ENCODE measurements around the gene ITGAX. TPM values are rescaled to one million over a fixed set of nuclear protein-coding genes. Genes with fewer than 3 reads are reported as not detected.

Gene ITGAX
- total and polyA plus RNA-seq, 2 donors (not counting 1 experiment from before 2014, with no cell fraction given), result under 0.01 TPM; not detected in 1

GRCh38 chr16:31351246-31351941 lies 3.6 kb upstream of the ITGAX start:
- H3K9me3 ChIP-seq (ENCODE audit: control insufficient read depth, insufficient read depth, low read depth, low read length), result no peaks in the 10 kb centered on the region
- no peaks in the 10 kb centered on the region for H4K20me1 ChIP-seq (ENCODE audit: control insufficient read depth, extremely low read depth, insufficient read depth, low read length)
- H3K27me3 ChIP-seq (ENCODE audit: control insufficient read depth, insufficient read depth, low read length), result no peaks in the 10 kb centered on the region
- no peak overlapping the region for H3K9ac ChIP-seq (ENCODE audit: insufficient read depth, low read length)
- no peak overlapping the region for H3K4me2 ChIP-seq (ENCODE audit: extremely low read depth, insufficient read depth, low read length)
- H3K27ac ChIP-seq (ENCODE audit: insufficient read depth, low read length), result no peak overlapping the region
- H3K4me1 ChIP-seq (ENCODE audit: control insufficient read depth, extremely low read depth, insufficient read depth, low read length), result no peaks in the 10 kb centered on the region
- no peak overlapping the region for H3K4me3 ChIP-seq (replicated peaks in 1 of 4; ENCODE audit: control extremely low read depth in 1 of 4, insufficient read depth in 1 of 4, low read depth in 3 of 4, low read length in 4 of 4)
- no peaks in the 10 kb centered on the region for H3K79me2 ChIP-seq (ENCODE audit: control insufficient read depth, insufficient read depth, low read length)
- DNase-seq (ENCODE audit: low read depth in 2 of 2), result no peak
- H2AFZ ChIP-seq (ENCODE audit: low read length), result no peak overlapping the region
- H3K36me3 ChIP-seq (ENCODE audit: control insufficient read depth, insufficient read depth, low read length), result no peaks in the 10 kb centered on the region
- no peak for TF ChIP-seq CTCF (conservative IDR thresholded peaks at IDR 0.05 in 1 of 2, IDR thresholded peaks at IDR 0.05 in 1 of 2; ENCODE audit: low read depth in 1 of 2, low read length in 2 of 2)
- TF ChIP-seq EZH2 (IDR thresholded peaks at IDR 0.05; ENCODE audit: low read length, missing control alignments), result no peak

- no peaks in the 10 kb centered on the region for H3K9me3 ChIP-seq (ENCODE audit: control insufficient read depth, insufficient read depth, low read depth, low read length)
- no peak for DNase-seq (ENCODE audit: low read depth in 2 of 2)
- H2AFZ ChIP-seq (ENCODE audit: low read length), result no peak overlapping the region
- H3K27ac ChIP-seq (ENCODE audit: insufficient read depth, low read length), result no peak overlapping the region
- H3K4me3 ChIP-seq (replicated peaks in 1 of 4; ENCODE audit: control extremely low read depth in 1 of 4, insufficient read depth in 1 of 4, low read depth in 3 of 4, low read length in 4 of 4), result no peak overlapping the region
- no peak overlapping the region for H3K4me2 ChIP-seq (ENCODE audit: extremely low read depth, insufficient read depth, low read length)
- H3K79me2 ChIP-seq (ENCODE audit: control insufficient read depth, insufficient read depth, low read length), result no peaks in the 10 kb centered on the region
- no peak overlapping the region for H3K9ac ChIP-seq (ENCODE audit: insufficient read depth, low read length)
- no peaks in the 10 kb centered on the region for H3K27me3 ChIP-seq (ENCODE audit: control insufficient read depth, insufficient read depth, low read length)
- no peak for TF ChIP-seq EZH2 (IDR thresholded peaks at IDR 0.05; ENCODE audit: low read length, missing control alignments)
- TF ChIP-seq CTCF (conservative IDR thresholded peaks at IDR 0.05 in 1 of 2, IDR thresholded peaks at IDR 0.05 in 1 of 2; ENCODE audit: low read depth in 1 of 2, low read length in 2 of 2), result no peak
- H3K4me1 ChIP-seq (ENCODE audit: control insufficient read depth, extremely low read depth, insufficient read depth, low read length), result no peaks in the 10 kb centered on the region
- no peaks in the 10 kb centered on the region for H3K36me3 ChIP-seq (ENCODE audit: control insufficient read depth, insufficient read depth, low read length)
- H4K20me1 ChIP-seq (ENCODE audit: control insufficient read depth, extremely low read depth, insufficient read depth, low read length), result no peaks in the 10 kb centered on the region
Observed at GRCh38 chr16:31351942-31352325, 3.0 kb upstream of the ITGAX start.

- no peak overlapping the region for H3K4me3 ChIP-seq (replicated peaks in 1 of 4; ENCODE audit: control extremely low read depth in 1 of 4, insufficient read depth in 1 of 4, low read depth in 3 of 4, low read length in 4 of 4)
- no peak overlapping the region for H3K27ac ChIP-seq (ENCODE audit: insufficient read depth, low read length)
- no peaks in the 10 kb centered on the region for H3K36me3 ChIP-seq (ENCODE audit: control insufficient read depth, insufficient read depth, low read length)
- no peak for DNase-seq (ENCODE audit: low read depth in 2 of 2)
- no peaks in the 10 kb centered on the region for H3K4me1 ChIP-seq (ENCODE audit: control insufficient read depth, extremely low read depth, insufficient read depth, low read length)
- TF ChIP-seq EZH2 (IDR thresholded peaks at IDR 0.05; ENCODE audit: low read length, missing control alignments), result no peak
- no peak for TF ChIP-seq CTCF (conservative IDR thresholded peaks at IDR 0.05 in 1 of 2, IDR thresholded peaks at IDR 0.05 in 1 of 2; ENCODE audit: low read depth in 1 of 2, low read length in 2 of 2)
- no peaks in the 10 kb centered on the region for H4K20me1 ChIP-seq (ENCODE audit: control insufficient read depth, extremely low read depth, insufficient read depth, low read length)
- no peak overlapping the region for H3K9ac ChIP-seq (ENCODE audit: insufficient read depth, low read length)
- no peaks in the 10 kb centered on the region for H3K79me2 ChIP-seq (ENCODE audit: control insufficient read depth, insufficient read depth, low read length)
- H3K27me3 ChIP-seq (ENCODE audit: control insufficient read depth, insufficient read depth, low read length), result no peaks in the 10 kb centered on the region
- H3K9me3 ChIP-seq (ENCODE audit: control insufficient read depth, insufficient read depth, low read depth, low read length), result no peaks in the 10 kb centered on the region
- no peak overlapping the region for H3K4me2 ChIP-seq (ENCODE audit: extremely low read depth, insufficient read depth, low read length)
- no peak overlapping the region for H2AFZ ChIP-seq (ENCODE audit: low read length)
Observed at GRCh38 chr16:31352376-31353115, 2.4 kb upstream of the ITGAX start.
